T-helper 2 cell (primary cell): ENCODE measurements around the gene TENM3.
"Not testable (repeated sequence)": the region's sequence is repeated elsewhere in the genome, so short reads cannot be mapped to it uniquely, and the experiment has no call there.

Experiments used
- DNase-seq, 5 experiments: peaks; one replicate each; pipeline versions ENCODE4 v3.0.0 to v3.0.0-alpha.2; 2012 to 2022

Gene TENM3

DNA sequence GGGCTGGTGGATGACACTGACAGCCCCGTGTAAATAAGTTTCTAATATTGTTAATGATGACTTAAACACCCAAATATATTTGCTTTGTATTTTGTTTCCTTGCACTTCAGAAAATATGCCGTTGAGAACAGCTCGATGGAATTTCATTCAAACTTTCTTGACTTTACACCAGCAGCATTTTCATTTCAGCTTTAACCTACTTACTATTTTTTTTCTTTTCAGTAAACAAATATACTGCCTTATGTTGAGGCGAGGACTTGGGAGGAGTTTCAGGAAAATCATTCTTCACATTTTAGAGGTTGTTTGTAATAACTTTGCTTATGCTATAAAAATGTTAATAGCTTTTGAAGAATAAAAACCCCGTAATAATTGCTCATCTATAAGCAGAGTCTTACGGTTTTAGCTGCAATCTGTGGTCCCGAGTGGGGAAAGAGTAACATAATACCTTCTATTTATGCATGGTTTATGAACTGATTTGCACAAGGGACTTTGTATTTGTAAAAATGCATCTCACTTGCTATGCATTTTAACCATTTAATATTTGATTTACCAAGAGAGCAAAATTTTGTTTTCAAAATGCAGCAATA, 14.1 kb upstream of the TENM3 start:
- DNase-seq, result no peak

GRCh38 chr4:182230256-182230655, 12.9 kb upstream of the TENM3 start:
- no peak for DNase-seq

GRCh38 chr4:182231080-182231479, 12.1 kb upstream of the TENM3 start:
- no peak for DNase-seq

DNA sequence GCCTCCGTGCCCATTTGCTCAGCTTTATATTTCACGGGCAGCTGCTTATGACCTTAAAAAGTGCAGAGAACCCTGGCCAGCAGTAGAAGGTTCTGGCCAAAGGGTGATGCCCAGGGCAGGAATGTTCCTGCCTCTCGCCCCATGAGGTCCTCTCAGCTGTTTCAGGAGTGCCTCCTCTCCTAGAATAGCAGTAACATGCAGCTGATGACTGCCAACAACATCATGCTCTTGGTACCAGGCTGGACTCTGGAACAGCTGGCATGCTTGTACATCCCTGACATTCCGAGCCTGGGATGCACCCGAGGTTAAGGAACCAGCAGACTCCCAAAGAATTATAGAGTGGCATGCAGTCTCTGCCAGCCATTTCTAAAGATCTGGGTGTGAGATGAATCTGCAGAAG, 11.7 kb upstream of the TENM3 start:
- no peak for DNase-seq

GRCh38 chr4:182233310-182234090, 9.7 kb upstream of the TENM3 start:
- DNase-seq, result no peak

DNA sequence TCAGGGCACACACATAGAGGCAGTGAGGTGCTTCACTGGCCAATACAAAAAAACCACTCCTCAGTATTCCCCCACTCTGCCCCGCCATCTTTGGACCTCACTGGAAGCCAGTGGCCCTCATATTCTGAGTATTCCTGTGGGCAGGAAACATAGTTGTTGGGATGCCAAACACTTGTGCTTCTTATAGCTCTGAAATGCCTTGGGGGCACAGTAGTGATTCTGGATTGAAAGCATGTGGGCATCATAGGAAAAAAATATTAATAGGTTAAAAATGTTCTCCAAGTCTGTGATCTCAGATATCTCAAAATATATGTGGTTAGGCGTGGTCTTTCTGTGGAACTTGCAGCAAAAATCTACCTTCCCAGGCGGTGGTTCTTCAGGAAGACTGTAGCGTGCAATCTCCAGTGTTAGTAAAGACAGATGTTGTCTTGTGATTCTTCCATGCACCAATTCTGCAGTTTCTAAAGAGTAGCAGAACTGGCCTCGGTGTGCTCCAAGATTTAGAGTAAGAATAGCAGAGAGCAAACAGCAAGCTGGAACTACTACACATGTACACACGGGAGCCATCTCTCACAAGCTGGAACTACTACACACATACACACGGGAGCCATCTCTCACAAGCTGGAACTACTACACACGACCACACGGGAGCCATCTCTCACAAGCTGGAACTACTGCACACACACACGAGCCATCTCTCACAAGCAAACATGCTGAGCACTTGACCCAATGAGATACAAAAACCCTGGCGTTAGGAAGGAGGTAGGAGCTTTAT, 8.0 kb upstream of the TENM3 start:
- no peak for DNase-seq

GRCh38 chr4:182236186-182236585, 7.0 kb upstream of the TENM3 start:
- DNase-seq, result no peak

- DNase-seq, result not testable (repeated sequence)
Observed at GRCh38 chr4:182237010-182237409, 6.2 kb upstream of the TENM3 start.

GRCh38 chr4:182238355-182238931, 4.8 kb upstream of the TENM3 start:
- DNase-seq, result no peak

DNA sequence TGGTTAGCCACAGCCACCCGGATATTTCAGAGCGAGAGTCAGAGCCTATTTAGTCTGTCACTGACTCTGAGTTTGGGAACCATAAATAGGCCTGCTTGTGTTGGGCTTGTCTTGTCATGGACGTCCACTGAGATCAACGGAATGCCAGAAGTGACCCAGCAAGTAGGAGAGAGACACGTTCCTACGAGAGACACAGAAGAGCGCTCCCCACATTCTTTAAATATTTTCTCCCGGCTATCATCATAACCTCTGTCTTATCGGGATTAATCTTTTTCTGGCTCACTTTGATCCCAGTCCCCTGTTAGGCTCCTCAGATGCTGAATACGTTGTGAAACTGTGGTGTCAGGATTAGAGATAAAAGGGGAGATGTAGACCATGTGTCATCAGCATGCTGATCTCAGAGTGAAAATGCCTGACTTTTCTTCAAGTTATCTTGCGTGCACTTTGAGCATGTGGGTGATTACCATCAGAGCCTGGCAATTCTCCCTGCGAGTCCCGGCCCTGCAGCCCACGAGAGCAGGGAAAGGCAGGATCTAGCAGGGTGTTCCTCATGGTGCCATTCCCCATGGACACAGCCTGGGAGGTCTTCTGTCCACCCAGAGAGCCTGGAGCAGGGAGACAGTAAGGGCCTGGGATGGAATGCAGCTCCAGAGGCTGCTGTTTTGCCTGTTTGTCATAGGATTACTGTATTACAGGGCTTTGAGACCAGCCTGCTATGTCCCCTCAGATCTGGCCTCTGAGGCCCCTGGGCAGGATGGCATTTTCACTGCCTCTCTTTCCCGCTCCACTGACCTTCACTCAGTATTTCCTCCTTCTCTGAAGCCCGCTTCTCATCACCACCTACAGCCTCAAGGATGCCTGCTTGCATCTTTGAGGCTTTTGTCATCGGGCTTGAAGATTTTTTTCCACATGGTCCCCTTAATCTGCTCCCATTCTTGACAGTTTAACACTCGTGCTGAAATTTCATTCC, 2.8 kb upstream of the TENM3 start:
- DNase-seq, result no peak

DNA sequence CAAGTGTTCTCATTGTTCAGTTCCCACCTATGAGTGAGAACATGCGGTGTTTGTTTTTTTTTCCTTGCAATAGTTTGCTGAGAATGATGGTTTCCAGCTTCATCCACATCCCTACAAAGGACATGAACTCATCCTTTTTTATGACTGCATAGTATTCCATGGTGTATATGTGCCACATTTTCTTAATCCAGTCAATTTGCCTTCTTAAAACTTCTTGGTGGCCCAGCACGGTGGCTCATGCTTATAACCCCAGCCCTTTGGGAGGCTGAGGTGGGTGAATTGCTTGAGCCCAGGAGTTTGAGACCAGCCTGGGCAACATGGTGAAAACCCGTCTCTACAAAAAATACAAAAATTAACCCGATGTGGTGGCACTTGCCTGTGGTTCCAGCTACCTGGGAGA, 942 bp upstream of the TENM3 start:
- DNase-seq, result not testable (repeated sequence)

DNA sequence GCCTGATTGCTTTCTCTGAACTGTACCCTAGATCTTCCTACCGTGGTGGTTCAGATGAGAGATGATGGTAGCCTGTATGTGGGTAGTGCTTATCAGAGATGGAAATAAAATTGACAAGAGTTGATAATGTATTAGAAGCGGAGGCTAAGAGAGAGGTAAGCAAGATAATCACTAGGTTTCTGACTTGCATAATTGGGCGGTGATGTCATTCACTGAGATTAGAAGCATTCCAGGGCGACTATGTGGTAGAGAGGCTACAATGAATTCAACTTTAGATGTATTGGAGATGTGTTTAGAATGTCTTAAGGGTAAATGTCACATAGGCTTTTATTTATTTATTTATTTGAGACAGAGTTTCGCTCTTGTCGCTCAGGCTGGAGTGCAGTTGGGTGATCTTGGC, 415 bp upstream of the TENM3 start:
- no peak for DNase-seq

DNA sequence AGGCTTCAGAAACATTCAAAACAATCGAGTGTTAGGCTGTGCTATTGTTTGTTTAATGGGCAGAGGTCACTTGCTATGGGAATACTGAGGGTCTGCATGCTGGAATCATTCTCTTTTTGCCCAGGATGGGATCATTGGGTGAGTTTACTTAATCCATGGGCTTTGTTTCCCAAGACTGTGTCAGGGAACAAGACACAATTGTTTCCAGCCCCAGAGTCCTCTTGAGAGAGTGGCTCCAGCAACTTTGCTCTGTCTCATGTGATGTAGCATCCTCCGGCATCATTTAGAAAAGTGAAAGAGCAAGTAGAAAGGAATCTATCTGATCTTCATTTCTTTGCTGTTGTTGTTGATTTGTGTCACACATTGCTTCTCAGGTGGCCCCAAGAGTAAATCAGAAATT, 1.8 kb downstream of the TENM3 start:
- no peak for DNase-seq

GRCh38 chr4:182245541-182246215, 2.5 kb downstream of the TENM3 start:
- DNase-seq, result no peak

- no peak for DNase-seq
Observed at GRCh38 chr4:182246401-182247205, 3.4 kb downstream of the TENM3 start.

- no peak for DNase-seq
Observed at GRCh38 chr4:182248295-182248694, 5.1 kb downstream of the TENM3 start.

DNA sequence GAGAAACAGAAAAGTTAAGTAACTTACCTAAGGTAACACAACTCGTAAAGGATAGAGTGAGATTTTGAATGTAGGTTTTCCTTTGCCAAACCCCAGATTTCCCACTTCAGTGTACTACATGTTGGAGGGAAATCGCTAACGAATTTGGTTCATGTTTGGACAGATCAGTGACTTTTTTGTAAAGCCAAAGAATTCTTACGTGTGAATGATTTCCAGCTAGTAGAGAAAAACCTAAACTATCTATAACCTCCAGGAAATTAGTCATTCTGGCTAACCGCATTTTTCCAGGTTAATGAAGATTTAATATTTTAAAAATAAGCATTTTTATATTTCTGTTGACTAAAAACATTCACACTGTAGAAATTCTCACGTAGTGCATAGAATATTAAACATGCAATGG, 7.2 kb downstream of the TENM3 start:
- DNase-seq, result no peak

- no peak for DNase-seq
Observed at GRCh38 chr4:182251116-182251515, 7.9 kb downstream of the TENM3 start.

GRCh38 chr4:182252220-182252619, 9.0 kb downstream of the TENM3 start:
- no peak for DNase-seq

- DNase-seq, result no peak
Observed at GRCh38 chr4:182254026-182254780, 11.0 kb downstream of the TENM3 start.
